Ishikawa (cell line): ENCODE results near the gene TYMP.

Experiments used
- CEBPB ChIP-seq: IDR thresholded peaks from 2 replicates; pipeline ENCODE4 v1.6.1; 2012
- CREB1 ChIP-seq: IDR thresholded peaks from 2 replicates; pipeline ENCODE4 v1.6.1; 2012; ENCODE audit warnings: low read depth
- EGR1 ChIP-seq: IDR thresholded peaks from 2 replicates; pipeline ENCODE4 v1.6.1; 2012
- EP300 ChIP-seq: IDR thresholded peaks from 2 replicates; pipeline ENCODE4 v1.6.1; 2012; ENCODE audit warnings: borderline replicate concordance
- FOXM1 ChIP-seq: IDR thresholded peaks from 2 replicates; pipeline ENCODE4 v1.6.1; 2012; ENCODE audit warnings: low read depth, borderline replicate concordance
- MAX ChIP-seq: IDR thresholded peaks from 2 replicates; pipeline ENCODE4 v1.6.1; 2012
- RAD21 ChIP-seq: IDR thresholded peaks from 2 replicates; pipeline ENCODE4 v1.6.1; 2012; ENCODE audit warnings: low read depth
- REST ChIP-seq: IDR thresholded peaks from 2 replicates; pipeline ENCODE4 v1.6.1; 2012; ENCODE audit warnings: low read depth, mild to moderate bottlenecking
- TAF1 ChIP-seq: IDR thresholded peaks from 2 replicates; pipeline ENCODE4 v1.6.1; 2012; ENCODE audit warnings: low read depth, mild to moderate bottlenecking
- TCF12 ChIP-seq: IDR thresholded peaks from 2 replicates; pipeline ENCODE4 v1.6.1; 2012; ENCODE audit warnings: low read depth
- TEAD4 ChIP-seq: IDR thresholded peaks from 2 replicates; pipeline ENCODE4 v1.6.1; 2012
- USF1 ChIP-seq: IDR thresholded peaks from 2 replicates; pipeline ENCODE4 v1.6.1; 2012
- YY1 ChIP-seq: IDR thresholded peaks from 2 replicates; pipeline ENCODE4 v1.6.1; 2012; ENCODE audit warnings: low read depth
- ZBTB7A ChIP-seq: IDR thresholded peaks from 2 replicates; pipeline ENCODE4 v1.6.1; 2012; ENCODE audit warnings: low read depth

- TF ChIP-seq MAX (no peak), REST (no peak), CEBPB (no peak), TAF1 (no peak), CREB1 (no peak), RAD21 (no peak), EP300 (no peak), EGR1 (no peak), FOXM1 (no peak), TEAD4 (no peak), TCF12 (no peak), ZBTB7A (no peak), YY1 (no peak), USF1 (no peak)
Observed at GRCh38 chr22:50516068-50516467, 13.7 kb downstream of the TYMP start.
